ENCODE measurements around the gene CEP89.

GRCh38 chr19:32936065-32936464, 35.7 kb downstream of the CEP89 start:
- TF ChIP-seq POLR2A (IDR thresholded peaks at IDR 0.05; ENCODE audit: low read length) (no peak), GATA1 (IDR thresholded peaks at IDR 0.05; ENCODE audit: low read depth, low read length) (no peak)

Data from erythroblast (primary cell).